Activated T-cell treated with anti-CD3 and anti-CD28 coated beads for 24 hours (primary cell): ENCODE results near the gene SCO1.
"Not testable (repeated sequence)": the region's sequence is repeated elsewhere in the genome, so short reads cannot be mapped to it uniquely, and the experiment has no call there.

ENCODE experiments used
- DNase-seq: peaks from one replicate; pipeline ENCODE4 v3.0.0-alpha.2; 2020; ENCODE audit warnings: low read depth

The SCO1 gene

GRCh38 chr17:10725262-10725661 is 27.9 kb upstream of the SCO1 start:
- no peak for DNase-seq

- no peak for DNase-seq
Observed at GRCh38 chr17:10724546-10725195, 27.3 kb upstream of the SCO1 start.

DNA sequence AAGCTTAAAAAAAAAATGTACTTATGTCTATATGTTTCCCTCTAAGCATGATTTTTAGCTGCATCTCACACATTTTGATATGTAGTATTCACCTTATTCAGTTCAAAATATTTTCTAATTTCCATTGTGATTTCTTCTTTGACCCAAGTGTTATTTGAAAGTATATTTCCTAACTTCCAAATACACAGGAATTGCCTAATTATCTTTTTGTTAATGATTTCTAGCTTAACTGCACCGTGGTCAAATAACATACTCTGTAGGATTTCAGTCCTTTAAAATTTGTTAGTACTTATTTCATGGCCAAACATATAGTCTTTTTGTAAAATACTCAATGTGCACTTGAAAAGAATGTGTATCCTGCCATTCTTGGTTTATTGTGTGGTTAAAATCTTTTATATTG is 21.2 kb upstream of the SCO1 start:
- no peak for DNase-seq

DNA sequence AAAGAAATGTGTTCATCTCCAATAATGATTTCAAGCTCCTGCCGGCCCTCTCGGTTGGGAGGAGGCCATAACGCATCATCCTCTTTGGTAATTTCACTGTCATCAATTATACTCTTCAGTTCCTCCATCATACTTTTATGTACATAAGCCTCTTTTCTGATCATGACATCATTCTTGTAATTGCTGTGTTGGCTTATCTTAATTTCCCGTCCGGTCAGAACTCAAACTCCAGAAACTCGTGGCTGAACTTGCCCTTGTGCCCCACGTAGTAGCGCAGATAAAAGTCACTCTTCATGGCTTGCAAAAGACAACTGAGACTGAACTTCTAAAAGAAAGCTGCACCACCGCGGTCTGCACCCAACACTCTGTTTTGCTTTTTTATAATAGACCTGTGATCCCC is 18.9 kb upstream of the SCO1 start:
- DNase-seq, result no peak

- no peak for DNase-seq
Observed at GRCh38 chr17:10713318-10713717, 16.0 kb upstream of the SCO1 start.

- no peak for DNase-seq
Observed at GRCh38 chr17:10705727-10706126, 8.4 kb upstream of the SCO1 start.

DNA sequence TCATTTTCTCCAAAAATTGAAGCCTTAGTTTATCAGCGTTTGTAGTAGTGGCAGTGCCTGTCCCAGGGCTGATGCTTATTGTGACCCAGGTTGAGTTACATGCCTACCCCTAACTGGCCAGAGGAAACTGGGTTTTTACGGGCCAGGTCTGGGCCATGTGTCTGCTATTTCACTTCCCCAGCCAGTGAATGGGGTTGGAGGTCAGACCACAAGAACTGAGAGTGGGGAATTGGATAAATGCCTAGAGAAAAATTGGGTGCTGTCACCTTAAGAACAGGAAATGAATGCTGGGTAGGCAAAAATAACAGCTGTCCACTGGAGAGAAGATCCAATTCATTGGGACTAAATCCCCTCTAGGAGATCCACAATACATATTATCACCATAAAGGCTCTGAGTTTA is 5.2 kb upstream of the SCO1 start:
- DNase-seq, result no peak

- no peak for DNase-seq
Observed at GRCh38 chr17:10699856-10700255, 2.5 kb upstream of the SCO1 start.

DNA sequence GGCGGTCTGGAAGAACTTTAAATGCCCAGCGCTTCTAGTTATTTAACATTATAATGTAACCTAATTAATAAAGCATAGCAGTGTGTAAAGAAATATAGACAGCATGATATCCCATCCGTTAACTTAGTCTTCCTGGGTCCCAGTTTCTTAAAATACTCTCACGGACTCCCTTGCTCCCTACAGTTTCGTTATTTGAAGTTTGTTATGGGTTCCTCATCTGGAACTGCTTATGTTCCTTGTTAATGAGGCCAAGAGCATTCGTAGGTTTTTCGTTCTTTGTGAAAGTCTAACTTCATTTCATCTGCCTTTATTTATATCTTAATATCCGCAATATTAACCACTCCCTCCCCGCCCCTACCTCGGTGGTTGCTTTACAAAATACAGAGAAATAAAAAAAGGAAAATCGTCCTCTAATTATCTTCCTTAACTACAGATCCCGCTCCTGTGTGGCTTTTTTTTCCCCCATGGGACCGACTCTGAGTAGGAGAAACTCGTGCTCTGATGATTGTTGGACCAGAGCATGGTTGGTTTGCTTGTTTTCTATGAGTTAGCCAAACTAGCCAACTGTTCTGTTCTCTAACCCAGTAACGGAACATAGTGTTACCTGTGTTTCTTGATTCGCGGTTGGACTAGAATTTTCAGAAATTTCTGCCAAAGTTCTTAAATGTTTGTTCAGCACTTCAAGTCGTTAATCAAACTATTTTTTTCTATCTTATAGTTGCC is 924 bp upstream of the SCO1 start:
- no peak for DNase-seq

DNA sequence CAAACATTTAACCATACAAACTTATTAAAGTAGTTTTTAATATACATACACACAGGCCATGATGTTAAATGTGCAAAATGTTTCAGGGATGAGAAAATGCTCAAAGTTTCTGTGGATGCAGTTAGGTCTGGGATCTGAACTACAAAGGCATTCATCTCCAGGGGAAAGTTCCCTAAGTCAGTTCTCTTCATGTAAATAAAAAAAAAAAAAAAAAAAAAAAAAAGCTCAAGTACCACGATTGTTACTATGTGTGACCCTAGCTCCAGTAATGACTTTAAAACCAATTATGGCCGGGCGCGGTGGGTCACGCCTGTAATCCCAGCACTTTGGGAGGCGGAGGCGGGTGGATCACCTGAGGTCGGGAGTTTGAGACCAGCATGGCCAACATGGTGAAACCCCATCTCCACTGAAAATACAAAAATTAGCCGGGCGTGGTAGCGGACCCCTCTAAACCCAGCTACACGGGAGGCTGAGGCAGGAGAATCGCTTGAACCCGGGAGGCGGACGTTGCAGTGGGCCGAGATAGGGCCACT is 1.4 kb downstream of the SCO1 start:
- not testable (repeated sequence) for DNase-seq

GRCh38 chr17:10687499-10687898 is 9.8 kb downstream of the SCO1 start:
- no peak for DNase-seq

DNA sequence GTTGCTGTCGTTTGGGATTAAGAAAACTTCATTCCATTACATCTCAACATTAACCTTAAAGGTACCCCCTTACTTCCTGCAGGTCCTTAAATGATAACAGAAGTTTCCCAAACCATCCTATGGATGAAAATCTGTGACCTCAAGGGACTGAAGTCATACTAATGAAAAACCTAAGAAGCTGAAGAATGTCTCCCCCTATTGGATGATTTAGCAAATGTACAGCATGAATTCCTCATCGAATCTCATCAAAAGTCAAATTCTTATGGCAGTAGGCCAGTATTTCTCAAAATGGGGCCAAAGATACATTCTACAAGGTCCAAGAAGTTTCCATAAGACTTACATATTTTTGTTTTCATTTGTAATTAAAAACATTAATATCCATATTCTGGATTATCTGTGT is 13.5 kb downstream of the SCO1 start:
- no peak for DNase-seq

GRCh38 chr17:10681866-10682446 is 15.4 kb downstream of the SCO1 start:
- DNase-seq, result no peak

DNA sequence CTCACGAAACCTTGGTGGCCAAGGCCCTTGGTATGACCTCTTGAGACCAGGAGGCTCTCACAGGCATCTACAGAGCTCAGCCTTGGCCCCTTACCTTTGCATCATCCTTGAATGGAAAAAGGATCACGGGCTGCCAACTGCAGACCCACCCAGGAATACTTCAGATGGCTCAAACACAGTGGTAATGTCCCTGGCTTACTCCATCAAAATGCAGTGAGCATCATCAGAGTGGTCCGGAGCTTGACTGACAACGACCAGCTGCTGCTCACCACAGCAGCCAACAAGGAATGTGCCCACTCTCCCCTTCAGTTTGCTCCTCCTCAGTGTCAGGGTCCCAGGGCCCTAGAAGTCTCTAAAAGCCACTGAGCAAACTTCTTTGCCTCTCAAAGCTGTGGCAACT is 22.6 kb downstream of the SCO1 start:
- no peak for DNase-seq

DNA sequence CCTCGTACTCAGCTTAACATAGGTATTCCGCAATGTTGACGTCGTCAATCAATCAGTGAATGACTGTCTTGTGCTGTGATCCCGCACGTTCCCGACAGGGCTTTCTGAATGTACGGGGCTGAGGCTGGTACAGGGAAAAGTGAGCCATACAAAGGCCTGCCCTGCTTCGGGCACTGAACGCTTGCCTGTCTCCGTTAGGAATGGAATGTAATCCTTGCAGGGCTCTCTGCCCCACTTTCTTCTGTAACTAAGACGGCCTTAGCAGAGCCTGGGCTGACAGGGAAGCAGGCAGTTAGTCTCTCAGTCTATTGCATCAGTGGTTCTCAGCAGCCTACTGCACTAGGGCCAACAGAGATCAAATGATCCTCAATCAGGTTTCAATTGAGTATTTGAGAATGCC is 24.0 kb downstream of the SCO1 start:
- no peak for DNase-seq

- DNase-seq, result no peak
Observed at GRCh38 chr17:10668775-10669174, 28.6 kb downstream of the SCO1 start.

GRCh38 chr17:10666906-10667305 is 30.4 kb downstream of the SCO1 start:
- DNase-seq, result no peak

- DNase-seq, result no peak
Observed at GRCh38 chr17:10664571-10664970, 32.8 kb downstream of the SCO1 start.

- DNase-seq, result no peak
Observed at GRCh38 chr17:10663231-10663630, 34.1 kb downstream of the SCO1 start.

DNA sequence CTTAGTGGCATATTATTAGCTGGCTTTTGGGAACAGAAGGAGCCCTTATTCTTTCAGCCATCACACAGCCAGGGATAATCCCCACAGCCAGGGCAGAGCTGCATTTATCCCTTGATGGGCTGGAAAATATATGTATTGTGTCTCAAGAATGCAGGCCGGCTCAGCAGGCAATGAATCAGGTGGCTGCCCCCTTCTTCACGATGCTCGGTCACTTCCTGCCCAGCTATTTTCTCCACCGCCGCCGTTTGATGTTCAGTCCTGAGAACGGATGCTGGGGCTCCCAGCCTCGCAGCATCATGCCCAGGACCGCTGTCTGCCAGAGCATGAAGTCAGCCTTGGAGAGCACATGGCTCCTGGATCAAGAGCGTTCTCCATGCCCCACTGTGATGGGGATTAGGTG is 35.9 kb downstream of the SCO1 start:
- DNase-seq, result no peak

GRCh38 chr17:10657879-10658278 is 39.5 kb downstream of the SCO1 start:
- no peak for DNase-seq

DNA sequence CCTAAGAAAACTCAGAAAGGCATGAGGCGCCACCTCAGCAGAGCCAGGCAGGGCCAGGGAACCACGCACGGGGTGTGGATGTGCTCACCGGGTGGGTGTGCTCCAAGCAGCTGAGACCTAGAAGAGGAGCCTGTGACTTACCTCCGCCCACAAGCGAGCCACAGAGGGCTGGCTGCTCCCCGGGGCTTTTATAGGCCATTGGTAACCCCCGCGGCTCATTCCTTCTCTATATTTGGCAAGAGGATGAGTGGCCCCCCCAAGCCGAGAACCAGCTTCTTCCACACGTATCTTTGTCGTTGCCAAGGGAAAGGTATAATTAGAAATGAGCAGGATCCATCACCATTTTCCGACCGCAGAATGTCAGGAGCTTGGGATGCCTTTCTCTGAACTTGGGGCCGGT is 40.2 kb downstream of the SCO1 start, which contains the start of gene MYH3:
Gene MYH3 (minus strand): TSS at position 162 of the 400 bp plus-strand sequence. CDS start 2,245 bp downstream, outside the sequence.
- no peak for DNase-seq

DNA sequence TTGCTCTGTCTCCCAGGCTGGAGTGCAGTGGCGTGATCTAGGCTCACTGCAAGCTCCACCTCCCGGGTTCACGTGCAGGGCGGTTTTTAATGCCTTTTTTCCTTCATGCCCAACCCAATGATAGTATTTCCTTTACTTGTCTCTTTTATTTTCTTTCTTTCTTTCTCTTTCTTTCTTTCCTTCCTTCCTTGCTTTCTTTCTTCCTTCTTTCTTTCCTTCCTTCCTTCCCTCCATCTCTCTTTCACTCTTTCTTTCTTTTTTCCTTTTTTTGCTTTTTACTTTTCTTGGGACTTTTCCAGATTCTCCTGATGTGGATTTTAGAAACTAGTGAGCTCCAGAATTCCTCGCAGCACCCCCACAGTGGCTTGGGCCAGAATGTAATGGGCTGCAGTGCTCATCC is 43.3 kb downstream of the SCO1 start:
- no peak for DNase-seq
